Measurements from ENCODE around the gene CHDH. TPM values are rescaled to one million over a fixed set of nuclear protein-coding genes. Genes with fewer than 3 reads are reported as not detected.

CHDH gene
- polyA plus RNA-seq, 1 experiment = 0.18 TPM

DNA sequence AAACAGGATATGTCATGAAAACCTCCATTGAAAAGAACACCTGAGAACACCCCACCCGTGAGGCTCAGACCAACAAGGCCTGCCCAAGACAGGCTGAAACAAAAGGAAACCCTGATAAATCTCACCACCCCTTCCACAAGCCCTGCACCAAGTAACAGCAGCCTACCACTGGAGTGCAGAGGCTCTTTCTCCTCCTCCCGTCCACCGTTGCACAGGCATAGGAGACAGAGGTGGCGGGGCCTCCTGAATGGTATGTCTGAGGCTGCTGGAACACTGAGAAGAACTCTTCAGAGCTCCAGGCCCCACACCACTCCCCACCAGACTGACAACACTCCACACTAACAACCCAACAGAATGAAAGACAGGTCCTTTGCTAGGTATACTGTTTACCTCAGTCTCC, 21.4 kb downstream of the CHDH start:
- Histone ChIP-seq H3K27me3 (ENCODE audit: control insufficient read depth, insufficient read depth, low read length) (no peaks in the 10 kb centered on the region), H3K4me3 (ENCODE audit: low read depth, low read length) (no peak overlapping the region), H3K36me3 (ENCODE audit: control insufficient read depth, insufficient read depth, low read length) (no peaks in the 10 kb centered on the region)
- no peak for DNase-seq (ENCODE audit: low read depth)
- POLR2A ChIA-PET = no interaction called here
- TF ChIP-seq, protein P1, sequence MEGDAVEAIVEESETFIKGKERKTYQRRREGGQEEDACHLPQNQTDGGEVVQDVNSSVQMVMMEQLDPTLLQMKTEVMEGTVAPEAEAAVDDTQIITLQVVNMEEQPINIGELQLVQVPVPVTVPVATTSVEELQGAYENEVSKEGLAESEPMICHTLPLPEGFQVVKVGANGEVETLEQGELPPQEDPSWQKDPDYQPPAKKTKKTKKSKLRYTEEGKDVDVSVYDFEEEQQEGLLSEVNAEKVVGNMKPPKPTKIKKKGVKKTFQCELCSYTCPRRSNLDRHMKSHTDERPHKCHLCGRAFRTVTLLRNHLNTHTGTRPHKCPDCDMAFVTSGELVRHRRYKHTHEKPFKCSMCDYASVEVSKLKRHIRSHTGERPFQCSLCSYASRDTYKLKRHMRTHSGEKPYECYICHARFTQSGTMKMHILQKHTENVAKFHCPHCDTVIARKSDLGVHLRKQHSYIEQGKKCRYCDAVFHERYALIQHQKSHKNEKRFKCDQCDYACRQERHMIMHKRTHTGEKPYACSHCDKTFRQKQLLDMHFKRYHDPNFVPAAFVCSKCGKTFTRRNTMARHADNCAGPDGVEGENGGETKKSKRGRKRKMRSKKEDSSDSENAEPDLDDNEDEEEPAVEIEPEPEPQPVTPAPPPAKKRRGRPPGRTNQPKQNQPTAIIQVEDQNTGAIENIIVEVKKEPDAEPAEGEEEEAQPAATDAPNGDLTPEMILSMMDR (IDR thresholded peaks at IDR 0.05; ENCODE audit: insufficient read depth, low read depth, low read length) = no peak
- CTCF ChIA-PET = interaction anchor here (0.9 kb wide), 1 partner anchor 14 kb away, joined by 3 read pairs; no protein-coding TSS in a partner anchor

DNA sequence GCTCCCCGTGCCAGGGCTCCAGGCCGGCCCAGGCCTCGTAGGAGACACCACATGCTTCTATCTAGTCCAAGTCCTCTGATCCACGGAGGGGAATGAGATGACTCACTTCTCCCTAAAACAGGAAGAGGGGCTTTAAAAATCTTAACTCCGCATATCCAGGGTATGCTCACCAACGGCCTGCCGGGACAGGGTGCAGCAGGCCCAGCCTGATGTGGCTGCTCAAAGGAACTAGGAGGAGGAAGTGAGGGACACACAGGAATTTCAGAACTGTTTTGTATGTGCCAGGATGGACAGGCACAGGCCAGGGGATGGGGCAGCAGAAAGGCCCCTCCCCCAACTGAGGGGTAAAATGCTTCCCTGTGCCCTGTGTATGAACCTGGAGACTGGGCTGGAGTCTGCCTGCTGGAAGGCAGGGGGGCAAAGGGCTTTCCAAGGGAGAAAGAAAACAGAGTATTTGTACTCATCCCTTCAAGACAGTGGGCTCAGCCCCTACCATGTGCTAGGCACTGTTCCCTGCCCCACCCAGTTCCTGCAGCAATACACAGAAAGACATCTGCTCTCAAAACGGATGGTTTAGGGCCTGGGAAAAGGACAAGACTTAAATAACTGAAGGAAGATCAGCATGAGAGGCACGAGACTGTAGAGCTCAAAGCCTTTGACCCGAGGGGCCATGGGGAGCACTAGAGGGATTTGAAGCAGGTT, 22.1 kb downstream of the CHDH start:
- Histone ChIP-seq H3K4me3 (ENCODE audit: low read depth, low read length) (no peak overlapping the region), H3K27me3 (ENCODE audit: control insufficient read depth, insufficient read depth, low read length) (no peaks in the 10 kb centered on the region), H3K36me3 (ENCODE audit: control insufficient read depth, insufficient read depth, low read length) (no peaks in the 10 kb centered on the region)
- POLR2A ChIA-PET = no interaction called here
- CTCF ChIA-PET = interaction anchor here (0.9 kb wide), 1 partner anchor 14 kb away, joined by 3 read pairs; no protein-coding TSS in a partner anchor
- TF ChIP-seq, protein P1 (IDR thresholded peaks at IDR 0.05; ENCODE audit: insufficient read depth, low read depth, low read length) = no peak
- DNase-seq (ENCODE audit: low read depth) = no peak

DNA sequence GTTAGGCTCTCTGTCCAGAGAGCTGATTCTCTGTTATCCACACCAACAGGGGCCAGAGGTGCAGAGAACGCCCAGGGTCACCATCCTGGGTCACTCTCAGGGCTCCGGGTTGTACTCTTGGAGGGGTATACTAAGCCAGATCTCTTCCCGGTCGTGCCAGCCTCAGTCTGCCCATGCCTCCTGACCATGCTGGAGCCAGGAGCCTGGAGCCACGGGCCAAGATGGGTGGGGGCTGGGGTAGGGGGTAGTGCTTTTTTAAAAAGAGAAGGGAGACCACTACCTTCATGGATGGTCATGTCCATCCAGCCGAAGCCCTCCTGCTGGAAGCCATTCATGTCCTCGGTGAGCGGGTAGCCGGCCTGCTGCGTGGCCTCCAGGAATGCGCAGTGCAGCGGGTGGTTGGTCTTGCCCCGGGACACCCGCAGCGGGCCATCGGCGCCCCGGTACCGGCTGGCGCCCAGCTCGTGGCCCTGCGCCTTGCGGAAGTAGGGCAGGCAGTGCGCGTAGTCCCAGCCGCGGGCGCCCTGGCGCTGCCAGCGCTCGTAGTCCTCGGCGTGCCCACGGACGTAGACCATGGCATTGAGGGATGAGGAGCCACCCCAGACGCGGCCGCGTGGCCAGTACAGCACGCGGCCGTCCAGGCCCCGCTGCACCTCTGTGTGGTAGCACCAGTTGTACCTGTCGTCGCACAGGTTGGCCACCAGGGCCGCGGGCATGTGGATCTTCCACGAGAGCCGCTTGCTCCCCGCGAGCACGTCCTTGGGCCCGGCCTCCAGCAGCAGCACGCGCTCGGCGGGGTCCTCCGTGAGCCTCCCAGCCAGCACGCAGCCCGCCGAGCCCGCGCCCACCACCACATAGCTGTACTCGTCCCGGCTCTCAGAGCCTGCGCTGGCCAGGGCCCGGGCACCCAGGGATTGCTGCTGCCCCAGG, 22.9 kb downstream of the CHDH start:
- ChIA-PET POLR2A (no interaction called here), CTCF (no interaction called here)
- H3K27me3 ChIP-seq (ENCODE audit: control insufficient read depth, insufficient read depth, low read length) = no peaks in the 10 kb centered on the region
- no peak overlapping the region for H3K4me3 ChIP-seq (ENCODE audit: low read depth, low read length)
- H3K36me3 ChIP-seq (ENCODE audit: control insufficient read depth, insufficient read depth, low read length) = no peaks in the 10 kb centered on the region
- TF ChIP-seq, protein P1 (IDR thresholded peaks at IDR 0.05; ENCODE audit: insufficient read depth, low read depth, low read length) = no peak
- no peak for DNase-seq (ENCODE audit: low read depth)

DNA sequence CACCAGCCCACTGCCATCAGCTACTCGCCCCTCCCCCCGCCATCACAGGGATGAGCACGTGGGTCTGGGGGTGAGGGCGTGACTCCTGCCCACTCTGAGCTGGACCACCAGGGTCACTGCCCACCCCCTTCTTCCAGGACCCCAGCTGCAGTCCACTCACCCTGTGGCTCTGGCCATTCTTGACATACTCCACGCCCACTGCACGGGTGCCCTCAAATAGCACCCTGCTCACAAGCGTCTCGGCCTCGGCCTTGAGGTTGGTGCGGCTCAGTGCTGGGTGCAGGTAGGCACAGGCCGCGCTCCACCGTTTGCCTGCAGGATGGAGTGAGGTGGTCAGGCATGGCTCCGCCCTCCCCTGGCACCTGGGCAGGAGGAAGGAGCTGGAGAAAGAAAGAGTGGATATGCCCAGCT, 23.9 kb downstream of the CHDH start:
- H3K4me3 ChIP-seq (ENCODE audit: low read depth, low read length) = no peak overlapping the region

More for the DNA sequence above, 23.9 kb downstream of the CHDH start:
- no peak for DNase-seq (ENCODE audit: low read depth)
- H3K36me3 ChIP-seq (ENCODE audit: control insufficient read depth, insufficient read depth, low read length) = no peaks in the 10 kb centered on the region
- ChIA-PET CTCF (no interaction called here), POLR2A (no interaction called here)
- TF ChIP-seq, protein P1 (IDR thresholded peaks at IDR 0.05; ENCODE audit: insufficient read depth, low read depth, low read length) = no peak
- H3K27me3 ChIP-seq (ENCODE audit: control insufficient read depth, insufficient read depth, low read length) = no peaks in the 10 kb centered on the region

All from BJ (cell line).